Measurements from ENCODE around the gene TARS3.

TARS3 gene

GRCh38 chr15:101604124-101604874 is 120.0 kb downstream of the TARS3 start:
- Histone ChIP-seq H3K36me3 (ENCODE audit: insufficient read depth, low read length) (no peaks in the 10 kb centered on the region), H3K4me1 (ENCODE audit: insufficient read depth, low read length) (no peaks in the 10 kb centered on the region), H3K9me3 (ENCODE audit: control insufficient read depth, insufficient read depth, low read length) (no peaks in the 10 kb centered on the region), H3K9ac (ENCODE audit: low read depth, low read length) (no peak overlapping the region)
